Endothelial cell (in vitro differentiated cells): ENCODE results near the gene ZBTB48. TPM values are rescaled to one million over a fixed set of nuclear protein-coding genes. Genes with fewer than 3 reads are reported as not detected.

Experiments used
- DNase-seq: peaks from one replicate; pipeline ENCODE4 v3.0.0; 2021; ENCODE audit warnings: low spot score
- H3K27ac Mint-ChIP-seq: one replicate; pipeline ENCODE4 v1.8.0; 2021; ENCODE audit warnings: mixed read lengths, inconsistent platforms; ENCODE audit not compliant: unreplicated experiment
- H3K27me3 Mint-ChIP-seq: one replicate; pipeline ENCODE4 v1.8.0; 2021; ENCODE audit warnings: mild to moderate bottlenecking, moderate library complexity, mixed read lengths, inconsistent platforms; ENCODE audit not compliant: unreplicated experiment
- H3K36me3 Mint-ChIP-seq: one replicate; pipeline ENCODE4 v1.8.0; 2021; ENCODE audit warnings: mild to moderate bottlenecking, low read depth, mixed read lengths, inconsistent platforms; ENCODE audit not compliant: unreplicated experiment
- H3K4me1 Mint-ChIP-seq: one replicate; pipeline ENCODE4 v1.8.0; 2021; ENCODE audit warnings: mild to moderate bottlenecking, mixed read lengths, inconsistent platforms; ENCODE audit not compliant: unreplicated experiment
- H3K4me3 Mint-ChIP-seq: one replicate; pipeline ENCODE4 v1.8.0; 2021; ENCODE audit warnings: mild to moderate bottlenecking, mixed read lengths, inconsistent platforms; ENCODE audit not compliant: unreplicated experiment
- H3K9me3 Mint-ChIP-seq: one replicate; pipeline ENCODE4 v1.8.0; 2021; ENCODE audit warnings: mixed read lengths, inconsistent platforms; ENCODE audit not compliant: unreplicated experiment
- CTCF ChIP-seq: fragments of 200-600 bp; sonication (generic); IDR thresholded peaks from one replicate; pipeline ENCODE4 v1.5.0; 2021; ENCODE audit warnings: antibody characterized with exemption; ENCODE audit not compliant: unreplicated experiment
- total RNA-seq: library from RNA; stranded (reverse); fragmentation: NEBNext Ultra II Directional; extraction: Animal tissue kit (Norgen Biotek cat#: 25700); gene quantifications from one replicate; pipeline ENCODE4 v1.2.1, GENCODE V29; 2021; ENCODE audit not compliant: unreplicated experiment

The ZBTB48 gene
- total RNA-seq, 1 donor from 2014 or later = 32.2 TPM

GRCh38 chr1:6625584-6626149 is 45.9 kb downstream of the ZBTB48 start:
- peaks cover 3% of the 10 kb centered on the region for H3K27me3 Mint-ChIP-seq
- peaks cover 4% of the 10 kb centered on the region for H3K4me1 Mint-ChIP-seq
- no peak for DNase-seq
- H3K9me3 Mint-ChIP-seq = no peaks in the 10 kb centered on the region
- H3K27ac Mint-ChIP-seq = no peak overlapping the region
- H3K4me3 Mint-ChIP-seq = peak overlapping the region; percentile 95
- H3K36me3 Mint-ChIP-seq = peaks cover 29% of the 10 kb centered on the region
- no peak for TF ChIP-seq CTCF

DNA sequence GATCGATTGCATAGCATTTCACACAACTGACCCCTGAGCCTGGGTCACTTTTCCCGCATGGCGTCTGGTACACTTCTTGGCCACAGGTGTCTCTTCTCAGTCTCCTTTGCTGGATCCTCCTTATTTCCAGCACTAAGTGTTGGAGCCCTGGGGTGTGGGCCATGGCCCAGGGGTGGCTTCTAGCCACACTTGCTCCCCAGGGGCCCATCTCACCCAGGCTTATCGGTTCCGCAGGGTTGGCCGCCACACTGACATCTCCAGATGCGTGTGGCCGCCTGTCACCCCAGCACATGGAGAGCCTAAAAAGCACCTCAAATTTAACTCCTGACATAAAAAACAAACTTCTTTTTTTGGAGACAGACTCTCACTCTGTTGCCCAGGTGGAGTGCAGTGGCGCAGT is 47.2 kb downstream of the ZBTB48 start:
- no peak overlapping the region for H3K27ac Mint-ChIP-seq
- peaks cover 4% of the 10 kb centered on the region for H3K4me1 Mint-ChIP-seq
- H3K4me3 Mint-ChIP-seq = no peak overlapping the region
- H3K9me3 Mint-ChIP-seq = no peaks in the 10 kb centered on the region
- DNase-seq = no peak
- H3K27me3 Mint-ChIP-seq = peaks cover 3% of the 10 kb centered on the region
- TF ChIP-seq CTCF = no peak
- H3K36me3 Mint-ChIP-seq = peaks cover 24% of the 10 kb centered on the region

DNA sequence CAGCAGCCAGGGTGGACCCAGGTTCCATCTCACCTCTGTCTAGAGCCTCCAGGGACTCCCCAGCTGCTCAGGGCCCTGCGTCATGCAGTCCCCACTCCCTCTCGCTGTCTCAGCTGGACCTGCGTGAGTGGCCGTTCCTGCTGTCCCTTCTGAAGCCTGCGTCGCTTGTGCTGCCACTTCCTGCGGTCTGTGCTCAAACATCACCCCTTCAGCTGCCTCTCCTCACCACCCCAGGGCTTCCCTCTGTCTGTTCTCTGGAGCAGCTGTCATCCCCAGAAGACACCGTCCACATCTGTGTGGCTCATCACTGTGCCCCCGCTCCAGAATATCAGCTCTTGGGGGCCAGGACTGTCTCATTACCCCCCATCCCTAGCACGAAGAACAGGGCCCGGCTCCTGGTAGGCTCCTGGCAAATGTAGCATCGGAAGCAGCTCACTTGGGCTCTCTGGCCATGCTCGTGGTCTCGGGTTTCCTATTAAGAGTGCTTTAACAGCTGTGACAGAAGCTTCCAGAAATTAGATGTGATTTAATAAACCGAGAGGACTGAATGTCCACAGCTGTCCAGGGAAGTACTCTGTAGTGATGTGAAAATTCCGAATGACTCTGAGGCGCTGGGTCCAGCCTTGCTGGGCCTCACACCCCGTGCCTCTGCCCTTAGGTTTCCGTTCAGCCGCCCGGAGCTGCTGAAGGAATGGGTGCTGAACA is 48.2 kb downstream of the ZBTB48 start:
- H3K9me3 Mint-ChIP-seq = no peaks in the 10 kb centered on the region

GRCh38 chr1:6628971-6629479 is 49.2 kb downstream of the ZBTB48 start:
- no peak overlapping the region for H3K4me3 Mint-ChIP-seq
- no peak for DNase-seq
- TF ChIP-seq CTCF = no peak
- peaks cover 4% of the 10 kb centered on the region for H3K4me1 Mint-ChIP-seq
- H3K36me3 Mint-ChIP-seq = peaks cover 22% of the 10 kb centered on the region
- H3K27me3 Mint-ChIP-seq = peaks cover 3% of the 10 kb centered on the region
- H3K9me3 Mint-ChIP-seq = no peaks in the 10 kb centered on the region
- no peak overlapping the region for H3K27ac Mint-ChIP-seq

More for the DNA sequence above, 48.2 kb downstream of the ZBTB48 start:
- peaks cover 3% of the 10 kb centered on the region for H3K27me3 Mint-ChIP-seq
- no peak for TF ChIP-seq CTCF
- peaks cover 18% of the 10 kb centered on the region for H3K36me3 Mint-ChIP-seq
- peaks cover 4% of the 10 kb centered on the region for H3K4me1 Mint-ChIP-seq
- no peak for DNase-seq
- peak overlapping the region; percentile 67 for H3K4me3 Mint-ChIP-seq
- no peak overlapping the region for H3K27ac Mint-ChIP-seq

DNA sequence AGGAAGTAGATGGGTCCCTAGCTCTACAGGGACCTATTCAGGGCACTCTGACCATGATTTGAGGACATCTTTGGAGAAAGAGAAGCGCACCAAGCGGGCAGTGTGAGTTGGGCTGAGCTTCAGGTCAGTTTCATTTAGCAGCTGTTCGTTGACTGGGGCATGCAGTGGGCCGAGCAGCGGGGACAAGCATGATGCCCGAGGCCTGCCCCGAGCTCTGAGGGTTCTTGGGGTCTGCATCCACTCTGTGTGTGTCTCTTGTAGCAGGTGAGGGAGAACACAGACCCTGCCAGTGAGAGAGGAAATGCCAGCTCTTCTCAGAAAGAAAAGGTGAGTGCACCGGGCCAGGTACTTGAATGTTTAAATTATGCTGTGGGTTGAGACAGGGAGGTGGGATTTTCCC is 50.2 kb downstream of the ZBTB48 start:
- DNase-seq = no peak
- H3K4me3 Mint-ChIP-seq = no peak overlapping the region
- H3K27ac Mint-ChIP-seq = no peak overlapping the region
- H3K4me1 Mint-ChIP-seq = peaks cover 4% of the 10 kb centered on the region
- no peaks in the 10 kb centered on the region for H3K9me3 Mint-ChIP-seq
- peaks cover 25% of the 10 kb centered on the region for H3K36me3 Mint-ChIP-seq
- TF ChIP-seq CTCF = no peak
- peaks cover 1% of the 10 kb centered on the region for H3K27me3 Mint-ChIP-seq
